ENCODE measurements around the gene TTC7B. TPM values are rescaled to one million over a fixed set of nuclear protein-coding genes. Genes with fewer than 3 reads are reported as not detected.

Gene TTC7B
- total and polyA plus RNA-seq, 10 of the 15 experiments (the other 5 are each of a cell fraction or from before 2014, with no cell fraction given): under 0.01 to 1.1 (median 0.26) TPM; not detected in 2

- Histone ChIP-seq H3K9me3 (replicated peaks; ENCODE audit: control insufficient read depth, insufficient read depth, low read length) (no peaks in the 10 kb centered on the region), H3K36me3 (ENCODE audit: control insufficient read depth in 2 of 2, insufficient read depth in 2 of 2, low read length in 1 of 2) (no peaks in the 10 kb centered on the region), H2AFZ (ENCODE audit: control insufficient read depth, low read depth, low read length) (no peak overlapping the region), H3K9ac (ENCODE audit: control insufficient read depth, insufficient read depth, low read length) (no peak overlapping the region), H3K27me3 (replicated peaks in 1 of 2; ENCODE audit: control insufficient read depth in 2 of 2, insufficient read depth in 2 of 2, low read length in 1 of 2) (peaks cover 0 to 5% of the 10 kb centered on the region in 2 experiments; a peak in 2 of 4 replicates), H3K4me1 (ENCODE audit: control insufficient read depth, insufficient read depth, low read length) (no peaks in the 10 kb centered on the region), H3K27ac (ENCODE audit: control insufficient read depth, insufficient read depth) (no peak overlapping the region), H4K20me1 (ENCODE audit: control insufficient read depth, insufficient read depth) (no peaks in the 10 kb centered on the region), H3K4me3 (no peak overlapping the region), H3K4me2 (ENCODE audit: control insufficient read depth, insufficient read depth) (no peak overlapping the region), H3K79me2 (ENCODE audit: control insufficient read depth, insufficient read depth, low read length) (no peaks in the 10 kb centered on the region)
- TF ChIP-seq ZBTB11 (CRISPR knock-in tag; IDR thresholded peaks at IDR 0.05): no peak
- TF ChIP-seq KLF5 (IDR thresholded peaks at IDR 0.05; ENCODE audit: partially characterized antibody): no peak
- DNase-seq (ENCODE audit: low read depth, low spot score) (no peak), FAIRE-seq (no peak), ATAC-seq (no peak)
- intact Hi-C loops (cut with micrococcal nuclease; ENCODE audit: unreplicated experiment) (no loop called here), in situ Hi-C loops (cut with MboI) (no loop called here)
- ChIA-PET RAD21 (ENCODE audit: unreplicated experiment) (no interaction called here), POLR2A (no interaction called here), CTCF (interaction anchor here (0.6 to 1.3 kb wide), 3 partner anchors 14 to 126 kb away, joined by 3 to 4 read pairs (median 3); no protein-coding TSS in a partner anchor), SMC1A (ENCODE audit: uncharacterized antibody, unreplicated experiment) (no interaction called here)
- no TSS peak for BruUV-seq (replicated peaks)
- 37% methylated on average over 3 of the region's 3 CpGs for WGBS (ENCODE audit: insufficient coverage, insufficient replicate concordance, low lambda C conversion rate, missing lambda C conversion rate)
These were observed 175.1 kb downstream of the TTC7B start for GRCh38 chr14:90641168-90641567.

- ChIA-PET RAD21 (ENCODE audit: unreplicated experiment) (no interaction called here), CTCF (no interaction called here), SMC1A (ENCODE audit: uncharacterized antibody, unreplicated experiment) (no interaction called here), POLR2A (no interaction called here)
- Histone ChIP-seq H3K9ac (ENCODE audit: control insufficient read depth, insufficient read depth, low read length) (no peak overlapping the region), H3K4me3 (no peak overlapping the region), H4K20me1 (ENCODE audit: control insufficient read depth, insufficient read depth) (no peaks in the 10 kb centered on the region), H3K27ac (ENCODE audit: control insufficient read depth, insufficient read depth) (no peak overlapping the region), H3K27me3 (replicated peaks in 1 of 2; ENCODE audit: control insufficient read depth in 2 of 2, insufficient read depth in 2 of 2, low read length in 1 of 2) (peaks cover 0 to 2% of the 10 kb centered on the region in 2 experiments; a peak in 2 of 4 replicates), H3K9me3 (replicated peaks; ENCODE audit: control insufficient read depth, insufficient read depth, low read length) (no peaks in the 10 kb centered on the region), H3K4me1 (ENCODE audit: control insufficient read depth, insufficient read depth, low read length) (no peaks in the 10 kb centered on the region), H2AFZ (ENCODE audit: control insufficient read depth, low read depth, low read length) (no peak overlapping the region), H3K4me2 (ENCODE audit: control insufficient read depth, insufficient read depth) (no peak overlapping the region), H3K79me2 (ENCODE audit: control insufficient read depth, insufficient read depth, low read length) (no peaks in the 10 kb centered on the region), H3K36me3 (ENCODE audit: control insufficient read depth in 2 of 2, insufficient read depth in 2 of 2, low read length in 1 of 2) (no peaks in the 10 kb centered on the region)
- FAIRE-seq (no peak), ATAC-seq (no peak), DNase-seq (ENCODE audit: low read depth, low spot score) (no peak)
- TF ChIP-seq, protein P1, sequence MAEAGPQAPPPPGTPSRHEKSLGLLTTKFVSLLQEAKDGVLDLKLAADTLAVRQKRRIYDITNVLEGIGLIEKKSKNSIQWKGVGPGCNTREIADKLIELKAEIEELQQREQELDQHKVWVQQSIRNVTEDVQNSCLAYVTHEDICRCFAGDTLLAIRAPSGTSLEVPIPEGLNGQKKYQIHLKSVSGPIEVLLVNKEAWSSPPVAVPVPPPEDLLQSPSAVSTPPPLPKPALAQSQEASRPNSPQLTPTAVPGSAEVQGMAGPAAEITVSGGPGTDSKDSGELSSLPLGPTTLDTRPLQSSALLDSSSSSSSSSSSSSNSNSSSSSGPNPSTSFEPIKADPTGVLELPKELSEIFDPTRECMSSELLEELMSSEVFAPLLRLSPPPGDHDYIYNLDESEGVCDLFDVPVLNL (IDR thresholded peaks at IDR 0.05; ENCODE audit: low read depth, low read length): no peak
- TF ChIP-seq ZNF592 (IDR thresholded peaks at IDR 0.05): no peak
- in situ Hi-C loops (cut with MboI): no loop called here
- intact Hi-C loops (cut with micrococcal nuclease; ENCODE audit: unreplicated experiment): no loop called here
- whole genome bisulfite sequencing (ENCODE audit: insufficient coverage, insufficient replicate concordance, low lambda C conversion rate, missing lambda C conversion rate): 60% methylated on average over 9 of the region's 9 CpGs
- no TSS peak for BruUV-seq (replicated peaks)
These were observed 176.6 kb downstream of the TTC7B start for GRCh38 chr14:90639641-90640040.
